ENCODE measurements around the gene CD3E. TPM values are rescaled to one million over a fixed set of nuclear protein-coding genes. Genes with fewer than 3 reads are reported as not detected.

The CD3E gene
- total RNA-seq, result 14.3 TPM
- polyA plus RNA-seq (ENCODE audit: insufficient read depth, low read depth, low replicate concordance), result 2.2 TPM
- long read RNA-seq, donor 1, result 0 reads
- long read RNA-seq, donor 2, result 0 reads
- long read RNA-seq, donor 3, result 0 reads
- long read RNA-seq, donor 4, result 0 reads
- long read RNA-seq, donor 5, result 0 reads
- long read RNA-seq, donor 6, result 0 reads
- long read RNA-seq, donor 7, partial matches to known transcripts, result 1 of 2 reads
- long read RNA-seq, donor 7, other reads (novel, unspliced or antisense), result 1 of 2 reads
- long read RNA-seq, donor 8, result 0 reads
- long read RNA-seq, donor 9, result 0 reads
- long read RNA-seq, donor 10, result 0 reads

DNA sequence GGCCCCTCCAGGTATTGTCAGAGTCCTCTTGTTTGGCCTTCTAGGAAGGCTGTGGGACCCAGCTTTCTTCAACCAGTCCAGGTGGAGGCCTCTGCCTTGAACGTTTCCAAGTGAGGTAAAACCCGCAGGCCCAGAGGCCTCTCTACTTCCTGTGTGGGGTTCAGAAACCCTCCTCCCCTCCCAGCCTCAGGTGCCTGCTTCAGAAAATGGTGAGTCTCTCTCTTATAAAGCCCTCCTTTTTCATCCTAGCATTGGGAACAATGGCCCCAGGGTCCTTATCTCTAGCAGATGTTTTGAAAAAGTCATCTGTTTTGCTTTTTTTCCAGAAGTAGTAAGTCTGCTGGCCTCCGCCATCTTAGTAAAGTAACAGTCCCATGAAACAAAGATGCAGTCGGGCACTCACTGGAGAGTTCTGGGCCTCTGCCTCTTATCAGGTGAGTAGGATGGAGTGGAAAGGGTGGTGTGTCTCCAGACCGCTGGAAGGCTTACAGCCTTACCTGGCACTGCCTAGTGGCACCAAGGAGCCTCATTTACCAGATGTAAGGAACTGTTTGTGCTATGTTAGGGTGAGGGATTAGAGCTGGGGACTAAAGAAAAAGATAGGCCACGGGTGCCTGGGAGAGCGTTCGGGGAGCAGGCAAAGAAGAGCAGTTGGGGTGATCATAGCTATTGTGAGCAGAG lies at the start of gene CD3E:
Gene CD3E, plus strand, starts transcription at position 163 of the 681 bp plus-strand sequence. Its CDS starts 223 bp downstream, at position 386.
- no peaks in the 10 kb centered on the region for H3K4me1 ChIP-seq (ENCODE audit: control insufficient read depth in 2 of 3, insufficient read depth in 2 of 3, low read depth in 1 of 3, low read length in 3 of 3)
- H3K36me3 ChIP-seq (ENCODE audit: control insufficient read depth in 2 of 3, insufficient read depth in 3 of 3, low read length in 3 of 3), result no peaks in the 10 kb centered on the region
- H3K27ac ChIP-seq (ENCODE audit: low read depth in 2 of 2, low read length in 2 of 2), result no peak within 1 kb of the TSS
- DNase-seq (no peak), FAIRE-seq (no peak)
- H3K9me3 ChIP-seq (ENCODE audit: control insufficient read depth in 2 of 3, insufficient read depth in 1 of 3, low read length in 3 of 3), result no peaks in the 10 kb centered on the region
- intact Hi-C loops (cut with DNase I), result no loop called here
- H3K4me3 ChIP-seq (ENCODE audit: low read length in 3 of 3), result no peak within 1 kb of the TSS
- TF ChIP-seq, protein P1, sequence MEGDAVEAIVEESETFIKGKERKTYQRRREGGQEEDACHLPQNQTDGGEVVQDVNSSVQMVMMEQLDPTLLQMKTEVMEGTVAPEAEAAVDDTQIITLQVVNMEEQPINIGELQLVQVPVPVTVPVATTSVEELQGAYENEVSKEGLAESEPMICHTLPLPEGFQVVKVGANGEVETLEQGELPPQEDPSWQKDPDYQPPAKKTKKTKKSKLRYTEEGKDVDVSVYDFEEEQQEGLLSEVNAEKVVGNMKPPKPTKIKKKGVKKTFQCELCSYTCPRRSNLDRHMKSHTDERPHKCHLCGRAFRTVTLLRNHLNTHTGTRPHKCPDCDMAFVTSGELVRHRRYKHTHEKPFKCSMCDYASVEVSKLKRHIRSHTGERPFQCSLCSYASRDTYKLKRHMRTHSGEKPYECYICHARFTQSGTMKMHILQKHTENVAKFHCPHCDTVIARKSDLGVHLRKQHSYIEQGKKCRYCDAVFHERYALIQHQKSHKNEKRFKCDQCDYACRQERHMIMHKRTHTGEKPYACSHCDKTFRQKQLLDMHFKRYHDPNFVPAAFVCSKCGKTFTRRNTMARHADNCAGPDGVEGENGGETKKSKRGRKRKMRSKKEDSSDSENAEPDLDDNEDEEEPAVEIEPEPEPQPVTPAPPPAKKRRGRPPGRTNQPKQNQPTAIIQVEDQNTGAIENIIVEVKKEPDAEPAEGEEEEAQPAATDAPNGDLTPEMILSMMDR (IDR thresholded peaks at IDR 0.05; ENCODE audit: borderline replicate concordance, extremely low read depth, insufficient read depth), result no peak
- no peak within 1 kb of the TSS for H3K9ac ChIP-seq (ENCODE audit: low read length in 3 of 3)
- H3K27me3 ChIP-seq (ENCODE audit: control insufficient read depth, insufficient read depth, low read length), result no peaks in the 10 kb centered on the region

DNA sequence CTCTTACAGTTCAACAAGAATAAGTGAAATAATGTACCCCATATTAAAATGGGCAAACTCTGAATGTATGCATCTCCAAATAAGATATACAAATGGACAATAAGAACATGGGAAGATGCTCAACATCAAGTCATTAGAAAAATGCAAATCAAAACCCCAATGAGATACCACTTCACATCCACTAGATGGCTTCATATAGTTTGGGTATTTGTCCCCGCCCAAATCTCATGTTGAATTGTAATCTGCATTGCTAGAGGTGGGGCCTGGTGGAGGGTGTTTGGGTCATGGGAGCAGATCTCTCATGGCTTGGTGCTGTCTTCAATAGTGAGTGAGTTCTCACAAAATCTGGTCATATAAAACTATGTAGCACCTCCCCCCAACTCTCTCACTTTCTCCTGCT lies 46.1 kb upstream of the CD3E start:
- H3K4me1 ChIP-seq (ENCODE audit: control insufficient read depth in 2 of 3, insufficient read depth in 2 of 3, low read depth in 1 of 3, low read length in 3 of 3), result peaks cover 0 to 10% (median 5%) of the 10 kb centered on the region in 3 donors
- no peak overlapping the region for H3K4me3 ChIP-seq (ENCODE audit: low read length in 3 of 3)
- no peak overlapping the region for H3K27ac ChIP-seq (ENCODE audit: low read depth in 2 of 2, low read length in 2 of 2)
- FAIRE-seq (no peak), DNase-seq (no peak)
- H3K9ac ChIP-seq (ENCODE audit: low read length in 3 of 3), result no peak overlapping the region
- no peaks in the 10 kb centered on the region for H3K9me3 ChIP-seq (ENCODE audit: control insufficient read depth in 2 of 3, insufficient read depth in 1 of 3, low read length in 3 of 3)
- H3K27me3 ChIP-seq (ENCODE audit: control insufficient read depth, insufficient read depth, low read length), result no peaks in the 10 kb centered on the region
- TF ChIP-seq, protein P1 (IDR thresholded peaks at IDR 0.05; ENCODE audit: borderline replicate concordance, extremely low read depth, insufficient read depth), result no peak
- H3K36me3 ChIP-seq (ENCODE audit: control insufficient read depth in 2 of 3, insufficient read depth in 3 of 3, low read length in 3 of 3), result peaks cover 0 to 3% (median 0%) of the 10 kb centered on the region in 3 donors
- intact Hi-C loops (cut with DNase I), result no loop called here

DNA sequence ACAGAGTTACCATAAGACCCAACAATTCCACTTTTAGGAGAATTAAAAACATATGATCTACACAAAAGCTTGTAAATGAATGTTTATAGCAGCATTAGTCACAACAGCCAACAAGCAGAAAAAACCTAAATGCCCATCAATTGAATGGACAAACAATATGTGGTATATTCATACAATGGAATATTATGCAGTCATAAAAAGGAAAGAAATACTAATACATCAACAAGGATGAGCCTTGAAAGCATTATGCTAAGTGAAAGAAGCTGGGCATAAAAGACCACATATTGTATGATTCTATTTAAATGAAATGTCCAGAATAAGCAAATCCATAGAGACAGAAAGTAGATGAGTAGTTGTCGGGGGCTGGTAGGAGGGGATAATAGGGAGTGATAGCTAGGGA lies 45.4 kb upstream of the CD3E start:
- no peaks in the 10 kb centered on the region for H3K27me3 ChIP-seq (ENCODE audit: control insufficient read depth, insufficient read depth, low read length)
- no peak overlapping the region for H3K4me3 ChIP-seq (ENCODE audit: low read length in 3 of 3)
- no peak overlapping the region for H3K27ac ChIP-seq (ENCODE audit: low read depth in 2 of 2, low read length in 2 of 2)
- H3K9me3 ChIP-seq (ENCODE audit: control insufficient read depth in 2 of 3, insufficient read depth in 1 of 3, low read length in 3 of 3), result no peaks in the 10 kb centered on the region
- H3K4me1 ChIP-seq (ENCODE audit: control insufficient read depth in 2 of 3, insufficient read depth in 2 of 3, low read depth in 1 of 3, low read length in 3 of 3), result peaks cover 0 to 10% (median 5%) of the 10 kb centered on the region in 3 donors
- intact Hi-C loops (cut with DNase I), result no loop called here
- DNase-seq, result no peak
- TF ChIP-seq, protein P1 (IDR thresholded peaks at IDR 0.05; ENCODE audit: borderline replicate concordance, extremely low read depth, insufficient read depth), result no peak
- no peak overlapping the region for H3K9ac ChIP-seq (ENCODE audit: low read length in 3 of 3)
- FAIRE-seq, result no peak
- H3K36me3 ChIP-seq (ENCODE audit: control insufficient read depth in 2 of 3, insufficient read depth in 3 of 3, low read length in 3 of 3), result peaks cover 0 to 3% (median 0%) of the 10 kb centered on the region in 3 donors
